Upper lobe of right lung (tissue), 1 donor: ENCODE measurements around the gene OPCML. TPM values are rescaled to one million over a fixed set of nuclear protein-coding genes. Genes with fewer than 3 reads are reported as not detected.

Experiments used
- ATAC-seq: fragments of 200-7000 bp; cut with Tn5 transposase; one replicate; pipeline ENCODE4 v1.9.1; 2020; ENCODE audit warnings: mild to moderate bottlenecking, moderate library complexity
- DNase-seq: peaks from one replicate; pipeline ENCODE4 v3.0.0-alpha.2; 2020
- H3K27ac ChIP-seq: fragments of 200-600 bp; one replicate; pipeline ENCODE4 v1.8.0; 2022
- H3K27me3 ChIP-seq: fragments of 200-600 bp; one replicate; pipeline ENCODE4 v1.8.0; 2022; ENCODE audit warnings: mild to moderate bottlenecking
- H3K36me3 ChIP-seq: fragments of 200-600 bp; one replicate; pipeline ENCODE4 v1.8.0; 2022
- H3K4me1 ChIP-seq: fragments of 200-600 bp; one replicate; pipeline ENCODE4 v1.8.0; 2022
- H3K4me3 ChIP-seq: fragments of 200-600 bp; one replicate; pipeline ENCODE4 v1.8.0; 2022; ENCODE audit warnings: mild to moderate bottlenecking
- H3K9me3 ChIP-seq: fragments of 200-600 bp; one replicate; pipeline ENCODE4 v1.8.0; 2022
- CTCF ChIP-seq: fragments of 200-600 bp; IDR thresholded peaks from one replicate; pipeline ENCODE4 v1.8.0; 2022; ENCODE audit warnings: antibody characterized with exemption
- intact Hi-C: fragments of 100-400 bp; cut with DNase I; formaldehyde crosslinking; loops from one replicate; pipeline ENCODE4 v1.11.0; 2022
- total RNA-seq: library from RNA; stranded (reverse); fragmentation: NEBNext Ultra II Directional; extraction: Animal tissue kit (Norgen Biotek cat#: 25700); gene quantifications from one replicate; pipeline ENCODE4 v1.2.1, GENCODE V29; 2021
- donor health status: DM: no; HTN: yes; CAD: no; lungs with severe emphysema.

Gene OPCML
- total RNA-seq, 1 donor from 2014 or later, result not detected

- Histone ChIP-seq H3K27ac (no peak overlapping the region), H3K36me3 (no peaks in the 10 kb centered on the region), H3K9me3 (no peaks in the 10 kb centered on the region), H3K27me3 (no peaks in the 10 kb centered on the region), H3K4me3 (no peak overlapping the region), H3K4me1 (no peaks in the 10 kb centered on the region)
- no peak for TF ChIP-seq CTCF
- DNase-seq (no peak), ATAC-seq (no peak)
- intact Hi-C loops, result no loop called here
These were observed 633.6 kb downstream of the OPCML start for GRCh38 chr11:132898676-132899075.

GRCh38 chr11:132898021-132898420 is 634.3 kb downstream of the OPCML start:
- no peaks in the 10 kb centered on the region for H3K27me3 ChIP-seq
- H3K4me3 ChIP-seq, result no peak overlapping the region
- intact Hi-C loops, result no loop called here
- DNase-seq (no peak), ATAC-seq (no peak)
- no peak for TF ChIP-seq CTCF
- no peak overlapping the region for H3K27ac ChIP-seq
- no peaks in the 10 kb centered on the region for H3K9me3 ChIP-seq
- H3K4me1 ChIP-seq, result no peaks in the 10 kb centered on the region
- no peaks in the 10 kb centered on the region for H3K36me3 ChIP-seq

- H3K27me3 ChIP-seq, result no peaks in the 10 kb centered on the region
- no peak for TF ChIP-seq CTCF
- H3K4me3 ChIP-seq, result no peak overlapping the region
- DNase-seq (no peak), ATAC-seq (no peak)
- no peak overlapping the region for H3K27ac ChIP-seq
- intact Hi-C loops, result no loop called here
- no peaks in the 10 kb centered on the region for H3K36me3 ChIP-seq
- no peaks in the 10 kb centered on the region for H3K4me1 ChIP-seq
- no peaks in the 10 kb centered on the region for H3K9me3 ChIP-seq
These were observed 637.0 kb downstream of the OPCML start for GRCh38 chr11:132895340-132895739.

GRCh38 chr11:132894606-132895005 is 637.7 kb downstream of the OPCML start:
- Histone ChIP-seq H3K36me3 (no peaks in the 10 kb centered on the region), H3K4me1 (no peaks in the 10 kb centered on the region), H3K9me3 (no peaks in the 10 kb centered on the region), H3K27me3 (no peaks in the 10 kb centered on the region), H3K27ac (no peak overlapping the region), H3K4me3 (no peak overlapping the region)
- intact Hi-C loops, result no loop called here
- no peak for TF ChIP-seq CTCF
- ATAC-seq (no peak), DNase-seq (no peak)

GRCh38 chr11:132892876-132893275 is 639.4 kb downstream of the OPCML start:
- intact Hi-C loops, result no loop called here
- H3K4me3 ChIP-seq, result no peak overlapping the region
- no peaks in the 10 kb centered on the region for H3K27me3 ChIP-seq
- H3K27ac ChIP-seq, result no peak overlapping the region
- no peaks in the 10 kb centered on the region for H3K4me1 ChIP-seq
- DNase-seq, result no peak
- no peak for TF ChIP-seq CTCF
- no peaks in the 10 kb centered on the region for H3K36me3 ChIP-seq
- no peaks in the 10 kb centered on the region for H3K9me3 ChIP-seq
- ATAC-seq, result no peak

- Histone ChIP-seq H3K4me1 (no peaks in the 10 kb centered on the region), H3K27me3 (no peaks in the 10 kb centered on the region), H3K27ac (no peak overlapping the region), H3K9me3 (no peaks in the 10 kb centered on the region), H3K36me3 (no peaks in the 10 kb centered on the region), H3K4me3 (no peak overlapping the region)
- ATAC-seq (no peak), DNase-seq (no peak)
- intact Hi-C loops, result no loop called here
- no peak for TF ChIP-seq CTCF
These were observed 644.1 kb downstream of the OPCML start for GRCh38 chr11:132888226-132888625.
